Keratinocyte (primary cell): ENCODE data around the gene MTHFD1L. TPM values are rescaled to one million over a fixed set of nuclear protein-coding genes. Genes with fewer than 3 reads are reported as not detected.

Source experiments
- DNase-seq: peaks from one replicate; pipeline ENCODE4 v3.0.0-alpha.2; 2011; ENCODE audit warnings: low read depth, missing footprints, low spot score
- FAIRE-seq: peaks from 2 replicates; lab custom pipeline; 2011; peaks lifted over from hg19 to GRCh38; lab: Jason Lieb, UNC
- H2AFZ ChIP-seq: 2 replicates; pipeline ENCODE4 v1.6.0; 2012; ENCODE audit warnings: low read length, control low read depth, inconsistent platforms; ENCODE audit not compliant: control insufficient read depth
- H3K27ac ChIP-seq: 2 replicates; pipeline ENCODE4 v1.5.1; 2011; ENCODE audit warnings: low read length; ENCODE audit not compliant: control insufficient read depth, insufficient read depth
- H3K27me3 ChIP-seq: 3 replicates; pipeline ENCODE4 v1.6.0; 2011; ENCODE audit warnings: low read length; ENCODE audit not compliant: control insufficient read depth, insufficient read depth; ENCODE audit errors: extremely low read depth
- H3K36me3 ChIP-seq, 2 experiments: 2 replicates in 1 of 2; 3 replicates in 1 of 2; pipeline ENCODE4 v1.5.1; 2011; ENCODE audit warnings: low read length in 2 of 2, mild to moderate bottlenecking in 1 of 2; ENCODE audit not compliant: control insufficient read depth in 2 of 2, insufficient read depth in 2 of 2; ENCODE audit errors: extremely low read depth in 1 of 2
- H3K4me1 ChIP-seq: 3 replicates; pipeline ENCODE4 v1.5.1; 2011; ENCODE audit warnings: low read length; ENCODE audit not compliant: control insufficient read depth, insufficient read depth; ENCODE audit errors: extremely low read depth
- H3K4me2 ChIP-seq: 3 replicates; pipeline ENCODE4 v1.6.0; 2011; ENCODE audit warnings: low read depth, low read length; ENCODE audit not compliant: control insufficient read depth, insufficient read depth; ENCODE audit errors: extremely low read depth
- H3K4me3 ChIP-seq, 3 experiments: fragments of 200-600 bp in 1 of 3; sonication (generic) in 1 of 3; 2 replicates in 2 of 3; 3 replicates in 1 of 3; pipeline ENCODE4 v1.5.1; 2011 to 2016; ENCODE audit warnings: low read length in 3 of 3, mild to moderate bottlenecking in 3 of 3, control low read depth in 2 of 3, inconsistent platforms in 1 of 3, low read depth in 1 of 3, mixed read lengths in 1 of 3, mixed run types in 1 of 3, moderate library complexity in 1 of 3; ENCODE audit not compliant: control insufficient read depth in 2 of 3, insufficient read depth in 2 of 3; ENCODE audit errors: extremely low read depth in 1 of 3
- H3K79me2 ChIP-seq: 2 replicates; pipeline ENCODE4 v1.6.0; 2012; ENCODE audit warnings: low read length; ENCODE audit not compliant: control insufficient read depth, insufficient read depth
- H3K9ac ChIP-seq: 3 replicates; pipeline ENCODE4 v1.6.0; 2011; ENCODE audit warnings: low read length; ENCODE audit not compliant: control insufficient read depth, insufficient read depth; ENCODE audit errors: extremely low read depth
- H3K9me1 ChIP-seq: 3 replicates; pipeline ENCODE4 v1.6.0; 2011; ENCODE audit warnings: low read length; ENCODE audit not compliant: control insufficient read depth, insufficient read depth; ENCODE audit errors: extremely low read depth
- H3K9me3 ChIP-seq: 2 replicates; pipeline ENCODE4 v1.5.1; 2012; ENCODE audit warnings: low read depth, low read length; ENCODE audit not compliant: control insufficient read depth
- H4K20me1 ChIP-seq: 3 replicates; pipeline ENCODE4 v1.6.0; 2011; ENCODE audit warnings: low read length; ENCODE audit not compliant: control insufficient read depth, insufficient read depth; ENCODE audit errors: extremely low read depth
- EZH2 ChIP-seq: IDR thresholded peaks from one replicate; pipeline ENCODE4 v1.6.1; 2012; ENCODE audit warnings: inconsistent platforms, mild to moderate bottlenecking, low read length, moderate library complexity
- dilution Hi-C: fragments of 300-500 bp; cut with MboI; formaldehyde crosslinking; loops from one replicate; pipeline ENCODE4 v1.7.0; 2020; ENCODE audit warnings: low sequenced_read_pairs; ENCODE audit not compliant: extremely low pct_ligation_motif_present
- polyA plus RNA-seq, 5 experiments: library from polyadenylated mRNA; depleted of rRNA in 3 of 5; stranded (reverse) in 3 of 5; stranded (forward) in 1 of 5; unstranded in 1 of 5; fragments of >200 nt; gene quantifications; 1 replicate in 1 of 5; 2 replicates in 3 of 5; 3 replicates in 1 of 5; pipeline versions ENCODE4 v1.2.1 to v1.2.3, GENCODE V29; 2011 to 2012; ENCODE audit warnings: missing spikeins in 2 of 5, low read depth in 1 of 5, low replicate concordance in 1 of 5
- TF ChIP-seq, protein P1 (sequence below), 3 experiments: IDR thresholded peaks in 1 of 3; conservative IDR thresholded peaks in 1 of 3; optimal IDR thresholded peaks in 1 of 3; 2 replicates in 2 of 3; 3 replicates in 1 of 3; pipeline versions ENCODE3 to v1.5.1; 2011; ENCODE audit warnings: low read length in 3 of 3, mild to moderate bottlenecking in 3 of 3, moderate library complexity in 2 of 3, control low read depth in 1 of 3, inconsistent platforms in 1 of 3; ENCODE audit not compliant: insufficient read depth in 2 of 3; ENCODE audit errors: extremely low read depth in 1 of 3

Gene MTHFD1L
- polyA plus RNA-seq, 1 donor (not counting 4 experiments of a cell fraction or from before 2014, with no cell fraction given), result 38.0 TPM

GRCh38 chr6:151069641-151070040 lies 204.1 kb downstream of the MTHFD1L start:
- dilution Hi-C loops, result no loop called here
- TF ChIP-seq, protein P1, sequence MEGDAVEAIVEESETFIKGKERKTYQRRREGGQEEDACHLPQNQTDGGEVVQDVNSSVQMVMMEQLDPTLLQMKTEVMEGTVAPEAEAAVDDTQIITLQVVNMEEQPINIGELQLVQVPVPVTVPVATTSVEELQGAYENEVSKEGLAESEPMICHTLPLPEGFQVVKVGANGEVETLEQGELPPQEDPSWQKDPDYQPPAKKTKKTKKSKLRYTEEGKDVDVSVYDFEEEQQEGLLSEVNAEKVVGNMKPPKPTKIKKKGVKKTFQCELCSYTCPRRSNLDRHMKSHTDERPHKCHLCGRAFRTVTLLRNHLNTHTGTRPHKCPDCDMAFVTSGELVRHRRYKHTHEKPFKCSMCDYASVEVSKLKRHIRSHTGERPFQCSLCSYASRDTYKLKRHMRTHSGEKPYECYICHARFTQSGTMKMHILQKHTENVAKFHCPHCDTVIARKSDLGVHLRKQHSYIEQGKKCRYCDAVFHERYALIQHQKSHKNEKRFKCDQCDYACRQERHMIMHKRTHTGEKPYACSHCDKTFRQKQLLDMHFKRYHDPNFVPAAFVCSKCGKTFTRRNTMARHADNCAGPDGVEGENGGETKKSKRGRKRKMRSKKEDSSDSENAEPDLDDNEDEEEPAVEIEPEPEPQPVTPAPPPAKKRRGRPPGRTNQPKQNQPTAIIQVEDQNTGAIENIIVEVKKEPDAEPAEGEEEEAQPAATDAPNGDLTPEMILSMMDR (optimal IDR thresholded peaks at IDR 0.05 in 1 of 3, IDR thresholded peaks at IDR 0.05 in 1 of 3, conservative IDR thresholded peaks at IDR 0.05 in 1 of 3; ENCODE audit: extremely low read depth in 1 of 3, insufficient read depth in 2 of 3, low read length in 3 of 3), result no peak
- TF ChIP-seq EZH2, result no peak
- no peak overlapping the region for H3K4me2 ChIP-seq

GRCh38 chr6:151070631-151071051 lies 205.1 kb downstream of the MTHFD1L start:
- Histone ChIP-seq H3K4me3 (no peak overlapping the region), H3K4me1 (peaks cover 11% of the 10 kb centered on the region), H3K79me2 (no peaks in the 10 kb centered on the region), H3K27ac (no peak overlapping the region), H3K36me3 (peaks cover 0 to 3% of the 10 kb centered on the region in 2 experiments), H2AFZ (no peak overlapping the region), H4K20me1 (no peaks in the 10 kb centered on the region), H3K27me3 (no peaks in the 10 kb centered on the region), H3K9me1 (no peaks in the 10 kb centered on the region), H3K9me3 (no peaks in the 10 kb centered on the region), H3K4me2 (no peak overlapping the region), H3K9ac (no peak overlapping the region)
- no peak for TF ChIP-seq EZH2
- TF ChIP-seq, protein P1 (optimal IDR thresholded peaks at IDR 0.05 in 1 of 3, IDR thresholded peaks at IDR 0.05 in 1 of 3, conservative IDR thresholded peaks at IDR 0.05 in 1 of 3; ENCODE audit: extremely low read depth in 1 of 3, insufficient read depth in 2 of 3, low read length in 3 of 3), result no peak
- dilution Hi-C loops, result no loop called here
- no peak for FAIRE-seq
- DNase-seq, result no peak

More at GRCh38 chr6:151069641-151070040, 204.1 kb downstream of the MTHFD1L start:
- no peak for FAIRE-seq
- DNase-seq, result no peak
- H3K27me3 ChIP-seq, result no peaks in the 10 kb centered on the region
- no peaks in the 10 kb centered on the region for H3K9me3 ChIP-seq
- no peaks in the 10 kb centered on the region for H3K9me1 ChIP-seq
- no peak overlapping the region for H3K27ac ChIP-seq
- no peak overlapping the region for H2AFZ ChIP-seq
- H3K4me3 ChIP-seq, result no peak overlapping the region
- H3K9ac ChIP-seq, result no peak overlapping the region
- no peaks in the 10 kb centered on the region for H3K79me2 ChIP-seq
- H4K20me1 ChIP-seq, result no peaks in the 10 kb centered on the region
- H3K36me3 ChIP-seq, result peaks cover 0 to 9% of the 10 kb centered on the region in 2 experiments
- H3K4me1 ChIP-seq, result peaks cover 11% of the 10 kb centered on the region
